Epithelial cell of prostate (primary cell): ENCODE results near the gene AFAP1L1.

Source experiments
- DNase-seq: peaks from one replicate; pipeline ENCODE4 v3.0.0-alpha.2; 2011; ENCODE audit warnings: low read depth, low spot score
- H3K27ac ChIP-seq: fragments of 450-650 bp; 2 replicates; pipeline ENCODE4 v1.5.1; 2017; ENCODE audit warnings: mild to moderate bottlenecking

AFAP1L1 gene

DNA sequence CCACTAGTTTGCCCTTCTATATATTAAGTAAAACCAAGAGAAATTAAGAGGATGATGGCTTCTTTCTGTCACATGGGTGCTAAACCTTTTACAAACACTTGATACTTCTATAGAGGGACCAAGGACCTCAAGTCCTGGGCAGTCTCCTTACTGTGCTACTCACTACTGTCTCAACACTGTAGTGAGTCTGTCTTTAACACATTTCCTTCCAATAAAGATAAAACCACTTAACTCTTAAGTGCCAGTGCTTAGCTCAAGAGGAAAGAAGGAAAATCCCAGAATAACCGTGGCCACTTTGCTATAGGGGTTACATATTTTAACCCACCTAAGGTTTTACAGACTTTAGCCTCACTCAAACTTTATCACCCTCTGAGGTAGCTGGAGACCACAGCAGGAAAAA lies 69.3 kb downstream of the AFAP1L1 start:
- no peak overlapping the region for H3K27ac ChIP-seq
- DNase-seq, result no peak

DNA sequence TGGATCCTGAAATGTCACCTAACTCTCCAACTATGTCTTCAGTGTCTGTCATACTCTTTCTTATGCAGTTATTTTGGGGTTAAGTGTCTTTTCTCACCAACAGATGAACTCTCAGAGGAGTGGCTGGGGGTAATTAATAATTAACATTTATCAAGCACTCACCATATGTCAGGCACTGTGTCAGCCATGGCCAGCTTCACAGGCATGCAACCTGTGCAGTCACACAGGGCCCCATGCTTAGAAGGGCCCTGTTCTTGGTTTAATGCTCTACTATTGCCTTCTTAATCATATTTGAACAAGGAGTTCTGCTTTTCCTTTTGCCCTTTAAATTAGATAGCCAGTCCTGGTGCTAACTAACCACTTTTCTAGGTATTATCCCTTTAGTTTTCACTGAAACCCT lies 70.2 kb downstream of the AFAP1L1 start:
- DNase-seq, result no peak
- no peak overlapping the region for H3K27ac ChIP-seq

DNA sequence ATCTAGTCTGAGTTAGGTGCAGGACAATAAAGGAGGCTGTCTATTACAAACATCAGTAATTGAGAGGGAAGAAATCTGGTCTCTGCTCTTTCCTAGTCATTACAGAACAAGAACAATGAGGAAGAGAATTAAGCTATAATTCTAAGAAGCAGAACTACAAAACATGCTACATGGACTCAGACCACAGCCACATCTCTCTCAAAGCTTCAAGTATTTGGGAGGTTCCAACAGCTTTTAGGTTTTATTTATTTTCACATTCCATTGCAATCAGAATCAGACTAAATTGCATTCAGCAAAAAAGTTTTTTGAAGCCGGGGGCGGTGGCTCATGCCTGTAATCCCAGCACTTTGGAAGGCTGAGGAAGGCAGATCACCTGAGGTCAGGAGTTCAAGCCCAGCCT lies 72.5 kb downstream of the AFAP1L1 start:
- no peak for DNase-seq
- peak overlapping the region; percentile 81 for H3K27ac ChIP-seq

DNA sequence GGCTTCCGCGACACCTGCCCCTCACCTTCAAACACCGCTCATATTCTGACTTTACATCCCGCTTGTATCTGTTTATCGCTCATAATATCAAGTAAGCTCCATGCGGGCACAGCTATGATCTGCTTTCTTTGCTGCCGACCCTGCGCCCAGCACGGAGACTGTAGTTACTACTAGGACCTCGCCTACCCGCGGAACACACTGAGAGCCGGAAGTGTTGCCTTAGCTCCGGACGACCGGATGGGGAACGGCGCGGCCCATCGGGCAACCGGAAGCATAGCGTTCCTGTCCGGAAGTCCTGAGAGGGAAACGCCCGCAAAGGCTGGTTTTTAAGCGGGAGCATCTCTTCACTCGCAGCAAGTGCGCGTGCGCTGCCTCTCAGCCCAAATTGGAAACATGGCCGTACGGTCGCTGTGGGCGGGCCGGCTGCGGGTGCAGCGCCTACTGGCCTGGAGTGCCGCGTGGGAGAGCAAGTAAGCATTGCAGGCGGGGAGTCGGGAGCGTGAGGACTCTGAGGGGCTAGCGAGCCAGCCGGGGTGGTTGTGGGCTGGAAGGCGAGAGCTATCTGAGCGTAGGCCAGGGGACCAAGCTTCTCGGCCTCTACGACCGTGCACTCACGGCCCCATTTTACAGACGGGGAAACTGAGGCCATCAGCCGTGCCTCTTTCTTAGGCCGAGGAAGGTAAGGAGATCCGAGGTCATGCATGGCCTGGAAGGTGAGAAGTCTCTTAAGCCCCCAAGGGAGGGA lies 73.7 kb downstream of the AFAP1L1 start, which contains the start of gene GRPEL2:
Gene GRPEL2, plus strand, starts transcription at position 353 of the 745 bp plus-strand sequence. Its CDS starts 41 bp downstream, at position 394.
- peak; percentile 88 for DNase-seq

DNA sequence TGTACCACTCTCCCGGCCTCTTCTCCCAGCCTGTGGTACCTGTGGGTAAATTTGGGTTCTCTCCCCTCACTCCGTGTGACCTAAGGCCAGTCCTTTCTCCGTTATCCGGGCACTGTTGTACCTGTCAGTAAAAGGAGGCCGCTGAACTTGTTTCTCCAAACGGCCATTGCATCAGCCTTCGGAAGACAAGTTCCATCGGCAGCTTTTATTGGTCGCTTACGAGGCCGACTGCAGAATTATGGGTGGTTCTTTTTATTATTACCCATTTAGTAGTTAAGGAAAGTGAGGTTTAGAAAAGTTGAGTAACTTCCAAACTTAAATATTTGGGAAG lies 74.2 kb downstream of the AFAP1L1 start:
- DNase-seq, result no peak
- H3K27ac ChIP-seq, result peak overlapping the region; percentile 81

More for the DNA sequence above, 73.7 kb downstream of the AFAP1L1 start, which contains the start of gene GRPEL2:
- peak within 1 kb of the TSS; percentile 81 for H3K27ac ChIP-seq

DNA sequence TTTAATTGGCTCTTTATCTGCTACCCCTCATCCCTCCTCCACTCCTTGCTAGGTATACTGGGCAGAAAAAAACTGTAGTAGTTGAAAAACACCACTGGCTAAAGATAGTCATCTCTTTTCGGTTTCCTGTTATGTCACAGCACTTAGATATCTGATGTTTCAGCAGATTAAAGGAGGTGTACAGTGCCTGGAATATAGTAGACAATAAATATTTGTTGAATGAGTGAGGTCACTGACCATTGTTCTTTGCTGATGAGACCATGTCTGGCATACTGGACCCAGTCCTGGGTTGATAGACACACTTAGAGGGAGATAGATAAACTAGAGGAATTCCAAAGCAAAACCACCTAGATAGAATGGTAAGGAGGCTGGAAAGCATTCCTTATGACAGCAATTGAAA lies 76.9 kb downstream of the AFAP1L1 start:
- DNase-seq, result no peak
- peak overlapping the region; percentile 81 for H3K27ac ChIP-seq

DNA sequence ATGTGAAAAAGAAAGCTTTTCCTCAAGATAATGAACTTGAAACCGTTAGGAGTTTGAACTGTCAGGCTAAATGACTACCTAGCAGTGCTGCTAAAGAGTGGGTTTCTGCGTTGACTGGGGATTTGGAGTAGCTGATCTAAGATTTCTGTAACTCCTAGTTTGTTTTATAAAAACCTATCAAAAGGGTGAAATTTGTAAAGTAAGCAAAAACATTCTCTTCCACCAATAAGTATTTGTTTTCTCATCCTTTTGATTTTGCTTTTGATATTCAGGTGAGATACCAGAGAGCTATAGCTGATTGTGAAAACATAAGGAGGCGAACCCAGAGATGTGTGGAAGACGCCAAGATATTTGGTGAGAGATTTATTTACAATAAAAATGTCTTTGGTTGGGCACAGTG lies 77.7 kb downstream of the AFAP1L1 start:
- DNase-seq, result no peak
- H3K27ac ChIP-seq, result peak overlapping the region; percentile 81

DNA sequence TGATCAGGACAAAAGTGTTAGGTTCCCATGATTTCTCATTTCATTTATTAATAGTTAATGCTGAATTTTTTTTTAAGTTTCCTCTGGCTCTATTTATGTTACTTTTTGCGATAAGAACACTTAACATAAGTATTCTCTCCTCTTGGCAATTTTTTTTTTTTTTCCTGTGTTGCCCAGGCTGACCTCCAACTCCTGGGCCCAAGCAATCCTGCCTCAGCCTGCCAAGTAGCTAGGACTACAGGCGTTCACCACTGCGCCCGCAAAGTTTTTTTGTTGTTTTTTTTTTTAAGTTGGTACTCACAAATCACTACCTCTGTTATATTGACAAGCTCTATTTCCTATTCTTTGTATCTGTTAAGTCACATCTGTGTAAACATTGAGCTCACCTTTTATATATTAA lies 80.5 kb downstream of the AFAP1L1 start:
- DNase-seq, result no peak
- H3K27ac ChIP-seq, result no peak overlapping the region

DNA sequence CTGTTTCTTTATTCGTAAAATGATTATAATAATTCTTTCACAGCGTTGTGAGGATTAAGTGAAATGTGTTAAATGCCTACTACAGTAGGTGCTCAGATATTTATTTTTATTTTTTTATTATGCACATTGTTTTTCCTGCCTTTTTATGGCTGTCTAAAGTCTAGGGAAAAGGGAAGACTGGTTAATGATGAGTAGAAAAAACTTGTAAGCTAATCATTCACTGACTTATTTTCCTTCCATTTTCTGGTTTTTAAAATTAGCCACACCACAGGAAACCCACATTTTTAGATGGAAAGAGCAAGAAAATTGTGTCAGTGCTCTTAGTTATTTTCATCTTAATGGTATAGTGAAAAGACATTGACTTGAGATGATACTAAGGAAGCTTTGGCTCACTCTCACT lies 82.3 kb downstream of the AFAP1L1 start:
- no peak for DNase-seq
- peak overlapping the region; percentile 61 for H3K27ac ChIP-seq

DNA sequence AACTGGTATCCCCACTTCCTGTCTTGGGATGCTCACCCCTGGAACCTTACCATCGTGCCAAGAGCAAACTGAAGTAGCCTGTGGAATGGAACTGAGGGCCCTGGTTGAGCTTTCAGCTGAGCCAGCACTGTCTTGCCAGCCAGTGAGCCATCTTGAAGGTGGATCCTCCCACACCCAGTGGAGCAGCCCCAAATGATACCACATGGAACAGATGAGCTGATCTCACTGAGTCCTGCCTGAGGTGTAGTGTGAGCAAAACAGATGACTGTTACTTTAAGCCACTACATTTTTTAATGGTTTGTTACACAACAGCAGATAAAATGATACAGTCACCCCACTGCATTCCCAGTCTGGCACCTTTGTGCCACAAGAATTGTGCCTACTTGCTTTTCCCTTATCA lies 84.0 kb downstream of the AFAP1L1 start:
- DNase-seq, result peak; percentile 40
- peak overlapping the region; percentile 61 for H3K27ac ChIP-seq

DNA sequence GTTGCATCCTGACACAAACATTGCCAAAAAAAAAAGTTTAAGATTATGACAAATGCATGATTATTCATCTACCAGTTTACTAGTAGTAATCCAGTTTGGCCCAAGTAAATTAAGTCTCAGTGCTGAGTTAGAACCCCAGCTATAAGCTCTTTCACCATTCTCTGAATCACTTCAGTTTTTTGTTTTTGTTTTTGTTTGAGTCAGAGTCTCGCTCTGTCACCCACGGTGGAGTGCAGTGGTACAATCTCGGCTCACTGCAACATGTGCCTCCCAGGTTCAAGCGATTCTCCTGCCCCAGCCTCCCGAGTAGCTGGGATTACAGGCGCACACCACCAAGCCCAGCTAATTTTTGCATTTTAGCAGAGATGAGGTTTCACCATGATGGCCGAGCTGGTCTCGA lies 84.7 kb downstream of the AFAP1L1 start:
- H3K27ac ChIP-seq, result peak overlapping the region; percentile 61
- no peak for DNase-seq

DNA sequence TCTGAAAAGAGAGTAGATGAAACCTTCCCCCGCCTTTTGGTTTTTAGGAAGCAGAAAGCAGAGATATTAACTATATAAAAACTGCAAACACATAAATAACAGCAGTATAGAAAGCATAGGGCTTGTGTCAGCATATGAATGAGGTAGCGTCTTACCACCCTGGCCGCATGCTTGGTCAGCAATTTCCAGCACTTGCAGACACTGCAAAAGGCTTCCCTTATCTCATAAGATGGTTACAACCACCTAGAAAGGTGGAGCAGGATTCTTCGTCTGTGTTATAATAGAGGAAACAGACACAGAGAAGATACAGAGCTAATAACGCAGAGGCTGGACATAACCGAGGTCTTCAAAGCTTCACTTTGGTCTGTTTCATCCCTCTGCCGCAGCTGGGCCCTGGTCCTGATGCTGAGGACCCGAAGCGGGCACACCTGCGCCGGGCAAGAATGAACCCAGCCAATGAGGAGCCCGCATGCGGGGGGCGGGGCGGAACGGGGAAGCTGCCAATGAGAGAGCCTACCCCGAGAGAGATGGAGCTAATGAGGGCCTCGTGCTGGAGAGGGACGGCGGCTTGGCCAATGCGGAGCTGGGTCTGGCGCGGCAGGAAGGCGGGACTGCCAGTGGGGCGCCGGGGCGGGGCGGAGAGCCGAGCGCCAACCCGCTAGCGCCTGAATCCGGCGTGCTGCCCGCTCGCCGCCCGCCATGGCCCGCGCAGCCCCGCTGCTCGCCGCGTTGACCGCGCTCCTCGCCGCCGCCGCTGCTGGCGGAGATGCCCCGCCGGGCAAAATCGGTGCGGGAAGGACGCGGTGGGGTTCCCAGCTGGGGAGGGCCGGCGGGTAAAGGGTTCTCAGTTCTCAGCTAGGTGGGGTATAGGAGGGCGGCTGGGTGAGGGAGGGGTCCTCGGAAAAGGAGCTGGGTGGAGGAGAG lies 86.0 kb downstream of the AFAP1L1 start, which contains the start of gene PCYOX1L:
Gene PCYOX1L, plus strand, starts transcription at position 677 of the 924 bp plus-strand sequence. Its CDS starts 23 bp downstream, at position 700.
- peak within 1 kb of the TSS; percentile 61 for H3K27ac ChIP-seq
- peak; percentile 90 for DNase-seq

DNA sequence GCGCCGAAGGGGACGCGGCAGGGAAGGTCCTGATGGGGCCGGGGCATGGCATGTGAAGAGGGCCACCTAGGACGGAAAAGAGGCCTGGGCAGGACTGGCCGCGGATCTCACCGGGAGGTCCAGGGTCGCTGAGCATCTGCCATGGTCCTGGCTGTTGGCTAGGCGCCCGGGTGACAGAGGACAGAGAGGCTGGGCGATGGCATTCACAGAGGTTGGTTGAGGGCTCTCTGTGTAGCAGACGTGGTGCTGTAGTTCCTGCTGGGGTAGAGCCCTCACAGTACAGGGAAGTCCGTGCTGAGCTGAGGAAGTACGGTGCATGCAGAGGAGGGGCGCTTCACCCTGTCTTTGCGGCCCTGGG lies 86.6 kb downstream of the AFAP1L1 start:
- H3K27ac ChIP-seq, result no peak overlapping the region
- DNase-seq, result no peak

DNA sequence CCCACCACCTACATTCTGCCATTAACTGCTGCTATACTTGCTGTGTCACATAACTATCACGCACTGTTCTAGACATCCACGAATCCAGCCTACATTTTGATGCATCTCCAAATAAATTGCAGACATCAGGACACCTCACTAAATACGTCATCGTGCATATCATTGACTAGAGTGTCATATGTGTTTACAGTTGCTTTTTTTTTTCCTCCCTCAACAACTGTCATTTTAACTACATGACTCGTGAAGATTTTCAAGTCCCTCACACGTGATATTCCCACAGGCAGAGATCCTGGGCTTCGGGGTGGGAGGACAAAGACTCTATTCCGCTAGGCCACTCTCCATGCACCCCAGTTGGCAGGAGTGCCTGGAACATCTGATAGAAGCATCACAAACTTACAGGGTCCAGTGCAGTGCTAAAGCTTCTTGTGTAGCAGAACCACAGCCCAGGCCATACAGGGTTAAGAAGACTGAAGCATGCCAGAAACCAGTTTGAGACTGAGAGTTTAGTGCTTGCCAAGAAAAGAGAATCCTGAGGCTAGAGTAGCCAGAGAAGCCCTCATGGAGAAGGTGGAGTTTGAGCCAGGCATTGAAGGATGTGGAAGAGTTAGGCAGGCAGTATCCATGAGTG lies 87.3 kb downstream of the AFAP1L1 start:
- no peak for DNase-seq
- H3K27ac ChIP-seq, result no peak overlapping the region

DNA sequence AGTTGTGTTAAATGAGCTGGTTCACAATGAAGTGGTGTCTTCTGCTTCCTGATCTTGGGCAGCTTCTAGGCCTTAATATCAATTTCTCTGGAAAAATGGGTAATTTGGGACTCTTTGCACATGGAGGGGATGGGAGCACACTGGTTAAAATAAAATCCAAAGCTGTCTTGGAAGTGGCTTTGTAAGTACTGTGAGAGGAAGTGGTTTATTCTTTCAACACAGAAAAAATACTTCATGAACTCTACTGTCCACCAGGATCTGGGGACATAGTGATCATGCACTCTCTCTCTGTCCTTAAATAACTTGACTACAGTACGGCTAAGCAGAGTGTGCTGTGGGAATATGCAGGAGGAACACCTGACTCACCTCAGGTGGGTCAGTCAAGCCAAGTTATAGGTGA lies 88.6 kb downstream of the AFAP1L1 start:
- H3K27ac ChIP-seq, result no peak overlapping the region
- DNase-seq, result no peak

DNA sequence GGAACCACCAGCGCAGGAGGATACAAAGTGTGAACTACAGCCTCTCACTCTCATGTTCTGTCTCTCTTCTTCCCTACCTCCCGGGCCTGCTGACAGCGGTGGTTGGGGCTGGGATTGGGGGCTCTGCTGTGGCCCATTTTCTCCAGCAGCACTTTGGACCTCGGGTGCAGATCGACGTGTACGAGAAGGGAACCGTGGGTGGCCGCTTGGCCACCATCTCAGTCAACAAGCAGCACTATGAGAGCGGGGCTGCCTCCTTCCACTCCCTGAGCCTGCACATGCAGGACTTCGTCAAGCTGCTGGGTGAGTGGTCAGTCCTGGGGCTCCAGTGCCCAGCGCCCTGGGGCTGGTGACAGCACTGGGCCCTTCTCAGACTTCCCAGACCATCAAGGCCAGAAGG lies 90.9 kb downstream of the AFAP1L1 start:
- no peak for DNase-seq
- H3K27ac ChIP-seq, result no peak overlapping the region

DNA sequence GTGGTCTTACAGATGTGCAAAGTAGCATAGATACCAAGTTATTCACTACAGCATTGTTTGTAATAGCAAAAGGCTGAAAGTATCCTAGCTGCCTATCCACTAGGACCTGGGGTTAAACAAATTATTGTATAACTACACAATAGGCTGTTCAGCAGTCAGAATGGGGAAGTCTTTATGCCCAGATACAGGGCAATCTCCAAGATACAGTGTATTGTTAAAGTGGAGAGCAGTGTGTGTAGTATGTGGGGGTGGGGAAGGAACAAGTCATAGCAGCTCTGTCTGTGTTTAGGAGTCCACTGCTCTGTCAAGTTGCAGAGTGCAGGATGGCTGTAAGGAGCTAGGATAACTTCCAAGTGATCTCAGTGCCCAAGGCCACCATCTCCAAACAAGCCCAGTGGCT lies 91.7 kb downstream of the AFAP1L1 start:
- no peak for DNase-seq
- H3K27ac ChIP-seq, result no peak overlapping the region

DNA sequence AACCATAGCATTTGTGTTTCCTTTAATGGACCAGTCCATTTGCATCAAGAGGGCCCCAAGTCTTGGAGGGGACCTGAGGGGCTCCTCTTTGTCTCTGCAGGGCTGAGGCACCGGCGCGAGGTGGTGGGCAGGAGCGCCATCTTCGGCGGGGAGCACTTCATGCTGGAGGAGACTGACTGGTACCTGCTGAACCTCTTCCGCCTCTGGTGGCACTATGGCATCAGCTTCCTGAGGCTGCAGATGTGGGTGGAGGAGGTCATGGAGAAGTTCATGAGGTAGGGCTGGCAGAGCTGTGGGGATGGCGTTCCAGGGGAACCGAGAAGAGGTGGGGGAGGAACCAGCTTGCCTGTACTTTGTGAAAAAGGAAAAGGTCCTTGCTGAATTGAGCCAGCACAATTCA lies 92.3 kb downstream of the AFAP1L1 start:
- no peak for DNase-seq
- no peak overlapping the region for H3K27ac ChIP-seq

DNA sequence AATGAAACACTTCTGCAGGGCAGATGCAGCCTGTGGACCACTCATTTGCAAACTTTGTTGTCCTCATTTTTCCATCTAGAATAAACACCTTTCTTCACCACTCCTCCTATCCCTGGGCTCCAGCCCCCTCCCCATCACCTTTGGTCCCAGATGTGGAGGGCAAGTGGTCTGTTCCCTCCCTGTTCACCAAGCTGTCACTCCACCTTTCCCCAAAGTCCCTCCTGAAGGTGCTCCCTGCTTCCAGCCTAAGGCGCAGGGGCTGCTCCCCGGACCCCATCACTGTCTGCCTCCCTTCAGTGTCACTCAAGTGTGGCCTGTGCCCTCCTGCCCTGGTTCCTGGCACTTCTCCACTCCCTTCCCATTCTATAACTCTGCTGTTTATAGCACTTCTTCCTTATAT lies 93.1 kb downstream of the AFAP1L1 start:
- H3K27ac ChIP-seq, result peak overlapping the region; percentile 31
- DNase-seq, result no peak

DNA sequence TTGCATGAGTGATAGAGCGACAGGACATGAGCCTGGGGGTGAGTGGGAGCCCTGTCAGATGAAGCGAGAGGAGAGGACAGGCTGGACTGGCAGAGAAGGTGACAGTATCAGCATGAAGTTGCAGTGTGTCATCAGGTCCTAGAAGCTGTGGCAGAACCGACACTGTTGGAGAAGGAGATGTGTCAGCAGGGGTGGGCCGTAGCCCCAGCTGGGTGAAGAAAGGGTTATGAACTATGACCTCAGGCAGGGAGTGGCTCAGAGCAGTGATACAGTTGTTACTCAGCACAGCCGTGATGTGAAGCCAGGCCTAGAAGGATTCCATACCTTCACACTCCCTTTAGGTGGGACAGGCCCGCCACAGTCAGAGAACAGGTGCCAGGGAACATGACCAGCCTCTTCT lies 93.8 kb downstream of the AFAP1L1 start:
- peak overlapping the region; percentile 31 for H3K27ac ChIP-seq
- DNase-seq, result no peak

DNA sequence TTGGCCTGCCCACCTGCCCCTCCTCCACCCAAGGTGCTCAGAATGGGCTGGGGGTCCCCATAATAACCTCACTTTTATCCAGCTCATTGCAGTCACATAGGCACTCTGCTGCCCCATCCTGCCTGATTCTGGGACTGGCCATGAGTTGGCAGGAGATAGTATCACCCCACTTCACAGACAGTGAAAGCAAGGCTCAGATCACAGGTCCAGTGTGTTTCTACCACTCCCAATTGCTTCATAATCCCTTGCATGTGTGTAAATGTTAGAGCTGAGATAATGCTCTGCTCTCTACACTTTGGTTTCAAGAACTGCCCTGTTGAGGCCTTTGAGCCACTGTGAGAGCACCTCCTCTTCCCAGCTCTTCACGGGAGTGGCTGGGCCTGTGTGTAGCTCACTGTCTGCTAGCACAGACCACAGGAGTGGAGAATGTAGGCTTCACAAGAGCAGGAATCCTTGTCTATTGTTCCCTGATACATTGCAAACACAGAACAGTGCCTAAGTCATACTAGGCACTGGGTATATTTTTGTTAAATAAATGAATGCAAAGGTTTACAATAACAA lies 94.6 kb downstream of the AFAP1L1 start:
- no peak for DNase-seq
- H3K27ac ChIP-seq, result peak overlapping the region; percentile 31
